HepG2 (cell line): ENCODE data around the gene STPG2. TPM values are rescaled to one million over a fixed set of nuclear protein-coding genes. Genes with fewer than 3 reads are reported as not detected.

Experiments used
- ATAC-seq: fragments of 200-7000 bp; cut with Tn5 transposase; 3 replicates; pipeline ENCODE4 v1.9.1; 2020; ENCODE audit warnings: mild to moderate bottlenecking, moderate library complexity
- Bru-seq: library from RNA; stranded (reverse); fragments of 400-500 nt; gene quantifications from one replicate; lab custom pipeline; 2021; lab: Mats Ljungman, UMichigan
- BruChase-seq, 2 experiments: library from RNA; stranded (reverse); fragments of 400-500 nt; gene quantifications; one replicate each; lab custom pipeline; 2021; lab: Mats Ljungman, UMichigan
- BruUV-seq: library from RNA; stranded (reverse); fragments of 400-500 nt; replicated peaks from 2 replicates; lab custom pipeline; 2021; lab: Mats Ljungman, UMichigan
- CTCF ChIA-PET: fragments of 300-600 bp; formaldehyde crosslinking; extraction: SDS; loops from one replicate; lab custom pipeline; 2021; ENCODE audit warnings: low total read pairs, inconsistent platforms, low intra/inter-chr PET ratio; lab: Yijun Ruan, JAX
- POLR2A ChIA-PET: fragments of 350-600 bp; sonication (Branson Sonifier 250); formaldehyde crosslinking; loops from one replicate; lab custom pipeline; 2020; ENCODE audit warnings: antibody characterized with exemption, inconsistent platforms; lab: Yijun Ruan, JAX
- DNase-seq: peaks from one replicate; pipeline ENCODE4 v3.0.0-alpha.2; 2015; ENCODE audit warnings: low spot score
- FAIRE-seq: peaks from 3 replicates; lab custom pipeline; 2011; peaks lifted over from hg19 to GRCh38; lab: Jason Lieb, UNC
- H2AFZ ChIP-seq: one replicate; pipeline ENCODE4 v1.6.1; 2011; ENCODE audit warnings: low read length, inconsistent platforms
- H3K27ac ChIP-seq: fragments of 300-600 bp; 3 replicates; pipeline ENCODE4 v1.8.0; 2011; ENCODE audit warnings: mixed run types, mild to moderate bottlenecking, mixed read lengths, low read length, inconsistent platforms; ENCODE audit not compliant: insufficient read depth; ENCODE audit errors: extremely low read length
- H3K27me3 ChIP-seq, 2 experiments: fragments of 200-600 bp in 1 of 2; 2 replicates in 1 of 2; 3 replicates in 1 of 2; pipeline versions ENCODE4 v1.6.0 to v1.8.0; 2011; ENCODE audit warnings: low read length in 2 of 2, mild to moderate bottlenecking in 2 of 2, moderate library complexity in 2 of 2, inconsistent platforms in 1 of 2; ENCODE audit not compliant: insufficient read depth in 2 of 2, control insufficient read depth in 1 of 2
- H3K36me3 ChIP-seq, 2 experiments: fragments of 200-600 bp in 1 of 2; replicated peaks in 1 of 2; 2 replicates in 1 of 2; 3 replicates in 1 of 2; pipeline versions ENCODE4 v1.5.1 to v1.8.0; 2011; ENCODE audit warnings: low read length in 2 of 2, inconsistent platforms in 1 of 2; ENCODE audit not compliant: insufficient read depth in 2 of 2, control insufficient read depth in 1 of 2
- H3K4me1 ChIP-seq: 2 replicates; pipeline ENCODE4 v1.5.1; 2012; ENCODE audit warnings: low read length, inconsistent platforms; ENCODE audit not compliant: insufficient read depth
- H3K4me2 ChIP-seq: 2 replicates; pipeline ENCODE4 v1.6.0; 2011; ENCODE audit warnings: low read depth, low read length, inconsistent platforms
- H3K4me3 ChIP-seq, 3 experiments: fragments of 200-600 bp in 1 of 3; sonication (generic), shearing (Covaris generic) in 1 of 3; replicated peaks in 1 of 3; 2 replicates each; pipeline ENCODE4 v1.5.1; 2011 to 2016; ENCODE audit warnings: low read length in 3 of 3, inconsistent platforms in 2 of 3, low read depth in 2 of 3, mild to moderate bottlenecking in 2 of 3, control low read depth in 1 of 3, mixed read lengths in 1 of 3; ENCODE audit not compliant: insufficient read depth in 1 of 3
- H3K79me2 ChIP-seq: one replicate; pipeline ENCODE4 v1.6.1; 2011; ENCODE audit warnings: low read length, inconsistent platforms; ENCODE audit not compliant: insufficient read depth
- H3K9ac ChIP-seq: 2 replicates; pipeline ENCODE4 v1.6.0; 2011; ENCODE audit warnings: mild to moderate bottlenecking, low read depth, low read length, inconsistent platforms; ENCODE audit not compliant: insufficient read depth
- H3K9me3 ChIP-seq: 2 replicates; pipeline ENCODE4 v1.5.1; 2012; ENCODE audit warnings: mild to moderate bottlenecking, low read length
- H4K20me1 ChIP-seq: 2 replicates; pipeline ENCODE4 v1.6.0; 2011; ENCODE audit warnings: inconsistent platforms, mild to moderate bottlenecking, low read length, moderate library complexity; ENCODE audit not compliant: insufficient read depth
- CREM ChIP-seq, 2 experiments: sonication (generic) in 1 of 2; formaldehyde crosslinking in 1 of 2; IDR thresholded peaks; 2 replicates each; pipeline versions ENCODE4 v1.4.0 to v1.6.1; 2016 to 2020; ENCODE audit warnings: antibody characterized with exemption in 1 of 2, mild to moderate bottlenecking in 1 of 2, missing genetic modification reagents in 1 of 2
- EHMT2 ChIP-seq: fragments of 200-600 bp; sonication (generic); IDR thresholded peaks from 2 replicates; pipeline ENCODE4 v1.7.0; 2017; ENCODE audit warnings: antibody characterized with exemption, low read depth, low read length, borderline replicate concordance
- GABPA ChIP-seq, 2 experiments: IDR thresholded peaks; 2 replicates each; pipeline ENCODE4 v1.6.1; 2011 to 2016; ENCODE audit warnings: low read depth in 2 of 2, low read length in 1 of 2, missing biosample characterization in 1 of 2, missing genetic modification characterization in 1 of 2
- MAX ChIP-seq: IDR thresholded peaks from 2 replicates; pipeline ENCODE4 v1.6.1; 2012; ENCODE audit warnings: inconsistent platforms
- NFYB ChIP-seq: sonication (generic); formaldehyde crosslinking; IDR thresholded peaks from 2 replicates; pipeline ENCODE4 v1.4.0; 2020; ENCODE audit warnings: missing genetic modification reagents
- NKX3-1 ChIP-seq: sonication (generic); formaldehyde crosslinking; IDR thresholded peaks from 2 replicates; pipeline ENCODE4 v1.5.0; 2020; ENCODE audit warnings: missing genetic modification reagents
- NR2C2 ChIP-seq: sonication (generic); formaldehyde crosslinking; IDR thresholded peaks from 2 replicates; pipeline ENCODE4 v1.4.0; 2020; ENCODE audit warnings: missing genetic modification reagents, mild to moderate bottlenecking, moderate library complexity, borderline replicate concordance
- POGZ ChIP-seq: sonication (generic); formaldehyde crosslinking; IDR thresholded peaks from 2 replicates; pipeline ENCODE4 v1.4.0; 2020; ENCODE audit warnings: mild to moderate bottlenecking, missing genetic modification reagents
- RFX5 ChIP-seq: IDR thresholded peaks from 2 replicates; pipeline ENCODE4 v1.6.1; 2011; ENCODE audit warnings: low read depth, low read length, improper control_type of control experiment
- RFXANK ChIP-seq: IDR thresholded peaks from 2 replicates; pipeline ENCODE4 v1.6.1; 2016
- ZBTB42 ChIP-seq: sonication (generic); formaldehyde crosslinking; IDR thresholded peaks from 2 replicates; pipeline ENCODE4 v1.5.0; 2020; ENCODE audit warnings: mild to moderate bottlenecking, missing genetic modification reagents
- ZNF224 ChIP-seq: sonication (generic); formaldehyde crosslinking; IDR thresholded peaks from 2 replicates; pipeline ENCODE4 v1.5.0; 2020; ENCODE audit warnings: mild to moderate bottlenecking, missing genetic modification reagents
- ZNF747 ChIP-seq: sonication (generic); formaldehyde crosslinking; IDR thresholded peaks from 2 replicates; pipeline ENCODE4 v1.8.1; 2023; ENCODE audit warnings: missing genetic modification reagents, mild to moderate bottlenecking, borderline replicate concordance
- WGBS: methylation state at CpG from one replicate; pipeline ENCODE4 v1.1.6; 2017; ENCODE audit warnings: low lambda C conversion rate; 5-methylcytosine and 5-hydroxymethylcytosine counted together
- in situ Hi-C: cut with HindIII; loops from 2 replicates; pipeline ENCODE4 v1.10.0; 2017; ENCODE audit warnings: low pct_unique_long_range_greater_than_20kb; ENCODE audit not compliant: extremely low pct_ligation_motif_present
- intact Hi-C: fragments of 100-400 bp; cut with micrococcal nuclease; formaldehyde crosslinking; loops from one replicate; pipeline ENCODE4 v1.10.0; 2022; ENCODE audit not compliant: unreplicated experiment
- long read RNA-seq, 2 experiments: library from RNA in 1 of 2; library from polyadenylated mRNA in 1 of 2; stranded (forward) in 1 of 2; unstranded in 1 of 2; transcript quantifications; one replicate each; pipeline ENCODE4 v2.0.0, GENCODE V29; 2019 to 2022
- polyA minus RNA-seq, 3 experiments: library from RNA; depleted of rRNA, polyadenylated mRNA; stranded (reverse); fragments of >200 nt; gene quantifications; 2 replicates each; pipeline ENCODE4 v1.2.3, GENCODE V29; 2011; ENCODE audit warnings: low replicate concordance in 1 of 3
- polyA plus RNA-seq, 8 experiments: library from polyadenylated mRNA; depleted of rRNA in 3 of 8; stranded (reverse) in 7 of 8; unstranded in 1 of 8; fragments of >200 nt; fragmentation: Illumina TruSeq in 4 of 8; extraction: Trizol in 4 of 8; gene quantifications; 2 replicates each; pipeline versions ENCODE4 v1.2.1 to v1.2.3, GENCODE V29; 2011 to 2016; ENCODE audit warnings: low read depth in 4 of 8, missing spikeins in 1 of 8, mixed read lengths in 1 of 8; ENCODE audit not compliant: insufficient read depth in 1 of 8
- total RNA-seq, 5 experiments: library from RNA; depleted of rRNA; stranded (reverse); fragments of >200 nt; fragmentation: Illumina TruSeq; extraction: Trizol; gene quantifications; 2 replicates each; pipeline ENCODE4 v1.2.3, GENCODE V29; 2016; ENCODE audit warnings: low read depth in 1 of 5

STPG2 gene
- total RNA-seq (2016; rRNA removed; fragmentation: Illumina TruSeq; extraction: Trizol) = 0.07 TPM in 1 of 2 replicates, not detected in the other
- total RNA-seq (2016; cell fraction: cytosol; rRNA removed; fragmentation: Illumina TruSeq; extraction: Trizol; ENCODE audit: low read depth) = not detected in 2 replicates
- not detected in 2 replicates for total RNA-seq (2016; cell fraction: insoluble cytoplasmic fraction; rRNA removed; fragmentation: Illumina TruSeq; extraction: Trizol)
- total RNA-seq (2016; cell fraction: membrane; rRNA removed; fragmentation: Illumina TruSeq; extraction: Trizol) = not detected in 2 replicates
- total RNA-seq (2016; cell fraction: nucleus; rRNA removed; fragmentation: Illumina TruSeq; extraction: Trizol) = not detected in 2 replicates
- not detected in 2 replicates for polyA plus RNA-seq (2011; rRNA removed)
- not detected in 2 replicates for polyA plus RNA-seq (2011; cell fraction: cytosol; rRNA removed)
- not detected in 2 replicates for polyA plus RNA-seq (2011; cell fraction: nucleus; rRNA removed)
- polyA plus RNA-seq (2012) = not detected in 2 replicates
- not detected in 2 replicates for polyA plus RNA-seq (2016; cell fraction: cytosol; fragmentation: Illumina TruSeq; extraction: Trizol; ENCODE audit: low read depth)
- polyA plus RNA-seq (2016; cell fraction: insoluble cytoplasmic fraction; fragmentation: Illumina TruSeq; extraction: Trizol; ENCODE audit: low read depth) = not detected in 2 replicates
- not detected in 2 replicates for polyA plus RNA-seq (2016; cell fraction: membrane; fragmentation: Illumina TruSeq; extraction: Trizol; ENCODE audit: low read depth)
- polyA plus RNA-seq (2016; cell fraction: nucleus; fragmentation: Illumina TruSeq; extraction: Trizol; ENCODE audit: insufficient read depth, low read depth) = not detected in 2 replicates
- polyA minus RNA-seq (2011; rRNA and poly(A)+ RNA removed; ENCODE audit: low replicate concordance) = 0.14 TPM in 1 of 2 replicates, not detected in the other
- polyA minus RNA-seq (2011; cell fraction: cytosol; rRNA and poly(A)+ RNA removed) = not detected in 2 replicates
- polyA minus RNA-seq (2011; cell fraction: nucleus; rRNA and poly(A)+ RNA removed) = 0.50 TPM in 1 of 2 replicates, not detected in the other
- percentile 7 among the genes with signal in this experiment for Bru-seq, nascent RNA
- BruChase-seq, experiment 1, labeled RNA remaining after a 6-hour chase = percentile 7 among the genes with signal in this experiment
- BruChase-seq, experiment 2, labeled RNA remaining after a 2-hour chase = percentile 9 among the genes with signal in this experiment
- long read RNA-seq, experiment 1 = 0 reads
- long read RNA-seq, experiment 2 = 0 reads

DNA sequence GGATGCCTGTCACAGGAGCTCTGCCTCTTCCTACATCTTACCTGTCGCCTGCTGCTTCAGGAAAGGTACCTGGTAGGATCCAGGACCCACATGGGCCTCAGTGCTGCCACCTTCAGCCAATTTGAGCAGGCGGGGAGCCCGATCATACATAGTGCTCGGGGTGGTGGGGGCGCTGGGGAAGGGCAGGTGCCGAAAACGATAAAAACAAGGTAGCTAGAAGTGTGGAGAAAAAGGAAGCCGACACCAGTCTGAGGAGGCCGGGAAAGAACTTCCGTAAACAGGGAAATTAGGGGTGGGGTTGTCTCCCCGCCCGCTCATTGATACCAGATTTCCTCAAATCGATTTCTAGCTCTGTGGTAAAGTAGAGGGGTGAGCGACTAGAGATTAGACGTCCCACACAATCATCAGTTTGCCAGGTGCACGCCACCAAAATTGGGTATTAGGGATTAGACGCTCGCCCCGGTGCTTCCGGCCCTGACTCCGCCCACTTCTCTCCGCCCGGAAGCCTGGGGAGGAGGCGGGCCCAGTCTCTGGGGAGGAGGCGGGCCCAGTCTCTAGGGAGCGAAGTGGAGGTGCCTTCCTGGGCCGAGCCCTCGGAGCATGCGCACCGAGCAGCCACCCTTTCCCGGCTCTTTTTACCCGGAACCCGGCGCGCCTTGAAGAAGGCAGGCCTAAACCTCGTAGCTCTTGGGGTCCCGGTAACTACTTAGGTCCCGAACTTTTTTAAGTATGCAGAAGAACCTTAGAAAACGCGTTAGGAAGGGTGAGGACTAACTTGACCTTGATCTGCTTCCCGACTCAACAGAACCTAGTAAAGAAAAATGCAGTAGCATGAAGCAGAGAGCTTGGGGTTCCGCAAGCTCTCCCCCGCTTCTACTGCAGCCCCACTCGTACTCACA lies at the start of gene STPG2:
Gene STPG2 (minus strand): TSS at position 476 of the 899 bp plus-strand sequence.
- Histone ChIP-seq H3K9ac (peak within 1 kb of the TSS; percentile 59), H3K27ac (peak within 1 kb of the TSS; percentile 35), H3K4me2 (peak within 1 kb of the TSS; percentile 72), H3K4me3 (peak within 1 kb of the TSS; percentile 75 to 83 (median 76)), H3K27me3 (no peaks in the 10 kb centered on the region; a peak in 1 of 5 replicates), H3K4me1 (peaks cover 13% of the 10 kb centered on the region), H2AFZ (peak within 1 kb of the TSS; percentile 98), H3K9me3 (peaks cover 10% of the 10 kb centered on the region; the same call in 1 of the 2 replicates), H4K20me1 (no peaks in the 10 kb centered on the region), H3K36me3 (no peaks in the 10 kb centered on the region), H3K79me2 (no peaks in the 10 kb centered on the region)
- CTCF ChIA-PET = no interaction called here
- DNase-seq (peak; percentile 79), ATAC-seq (peak; percentile 100), FAIRE-seq (no peak)
- TSS peak; percentile 98 for BruUV-seq
- WGBS = 10% methylated on average over 24 of the region's 44 CpGs
- intact Hi-C loops (loop anchor here (1.0 to 10.0 kb wide), 3 partner anchors 119 to 786 kb away; partner anchors contain the start of genes EIF4E and RAP1GDS1), in situ Hi-C loops (no loop called here)
- POLR2A ChIA-PET = interaction anchor here (0.8 to 2.1 kb wide), 5 partner anchors 10 to 324 kb away, joined by 3 to 31 read pairs (median 3); partner anchors contain the start of gene RAP1GDS1
- TF ChIP-seq ZBTB42 (CRISPR knock-in tag) = 0 out of 2 replicates have a peak, but pooled peaks have one; percentile 50
- peak; percentile 87 for TF ChIP-seq MAX
- TF ChIP-seq ZNF747 (CRISPR knock-in tag) = 0 out of 2 replicates have a peak, but pooled peaks have one; percentile 36
- no peak; the same call in 1 of the 2 replicates for TF ChIP-seq NR2C2 (CRISPR knock-in tag)
- peak; percentile 32; the same call in 1 of the 2 replicates for TF ChIP-seq NFYB (CRISPR knock-in tag)
- TF ChIP-seq CREM (IDR thresholded peaks at IDR 0.05) = 0 out of 2 replicates have a peak, but pooled peaks have one; percentile 22
- TF ChIP-seq CREM (CRISPR knock-in tag; IDR thresholded peaks at IDR 0.05) = no peak
- peak; percentile 78 for TF ChIP-seq RFX5
- TF ChIP-seq NKX3-1 (CRISPR knock-in tag) = peak; percentile 35; the same call in 1 of the 2 replicates
- TF ChIP-seq EHMT2 = peak; percentile 89; the same call in 1 of the 2 replicates
- no peak for TF ChIP-seq ZNF224 (CRISPR knock-in tag)
- peak; percentile 85 for TF ChIP-seq POGZ (CRISPR knock-in tag)
- peak; percentile 76 for TF ChIP-seq GABPA (IDR thresholded peaks at IDR 0.05; ENCODE audit: low read depth, low read length)
- TF ChIP-seq GABPA (CRISPR knock-in tag; IDR thresholded peaks at IDR 0.05; ENCODE audit: low read depth) = peak; percentile 94
- no peak for TF ChIP-seq RFXANK (CRISPR knock-in tag)
